HG02970 (cell line): ENCODE results near the gene TIPRL.

ENCODE experiments used
- ATAC-seq: cut with Tn5 transposase; IDR thresholded peaks from one replicate; pipeline ENCODE4 v1.9.1; 2021; ENCODE audit warnings: mild to moderate bottlenecking, moderate library complexity, moderate number of reproducible peaks; ENCODE audit not compliant: unreplicated experiment, low FRiP score

Gene TIPRL

DNA sequence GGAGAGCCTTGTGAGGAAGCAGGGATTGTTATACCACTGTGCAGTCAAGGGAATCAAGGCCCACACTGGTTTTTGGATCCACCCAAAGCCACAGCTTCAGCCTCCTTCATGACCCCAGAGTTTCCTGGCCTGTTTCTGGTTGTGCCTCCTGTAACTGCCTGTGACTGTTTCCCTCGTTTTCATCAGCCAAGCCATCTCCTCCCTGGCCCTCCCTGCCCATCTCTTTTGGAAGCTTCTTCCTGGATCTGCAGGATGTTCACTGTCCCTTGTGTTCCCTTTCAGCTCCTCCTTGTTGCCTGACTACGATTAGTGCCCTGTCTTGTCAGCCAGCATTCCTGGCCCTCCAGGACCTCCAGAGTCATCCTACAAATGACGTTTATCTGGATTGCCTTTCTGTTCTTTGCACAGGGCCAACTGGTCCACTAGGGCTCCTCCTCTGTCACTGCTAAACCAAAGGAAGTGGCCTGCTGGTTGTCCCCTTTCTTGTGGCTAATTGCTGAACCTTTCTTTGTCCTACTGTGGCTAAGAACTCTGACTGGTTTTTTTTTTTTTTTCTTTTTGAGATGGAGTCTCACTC, 65.0 kb downstream of the TIPRL start:
- no peak for ATAC-seq

DNA sequence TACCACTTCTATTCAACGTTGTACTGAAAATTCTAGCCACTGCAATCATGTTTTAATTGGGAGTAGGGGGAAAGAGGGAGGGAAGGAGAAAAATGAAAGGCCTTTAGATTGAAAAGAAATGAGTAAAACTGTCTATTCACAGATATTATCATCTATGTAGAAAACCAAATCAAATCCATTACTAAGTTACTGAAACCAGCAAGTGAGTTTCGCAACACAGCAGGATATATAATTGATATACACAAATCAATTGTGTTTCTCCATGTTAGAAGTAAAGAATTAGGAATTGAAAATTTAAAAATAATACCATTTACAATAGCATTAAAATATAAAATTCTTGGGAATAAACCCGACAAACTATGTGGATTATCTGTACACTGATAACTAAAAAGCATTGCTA, 66.3 kb downstream of the TIPRL start:
- ATAC-seq, result no peak

DNA sequence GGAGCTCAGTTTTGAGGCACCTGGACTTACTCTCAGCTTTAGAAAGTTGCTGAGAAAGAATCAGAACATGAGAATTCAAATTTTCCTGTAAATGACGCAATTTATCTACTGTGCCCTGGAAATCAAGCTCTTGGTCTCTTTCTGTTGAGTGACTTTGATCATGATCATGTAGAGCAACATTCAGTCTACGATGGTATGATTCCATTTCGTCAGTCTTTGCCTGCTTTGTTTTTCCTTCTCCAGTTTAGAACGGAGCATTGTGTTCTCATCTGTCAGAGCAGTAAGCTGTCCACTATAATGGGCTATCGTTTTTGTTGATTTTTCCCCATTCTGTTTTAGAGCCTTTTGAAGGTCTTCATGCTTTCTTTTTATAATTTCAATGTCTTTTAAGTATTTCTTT, 67.7 kb downstream of the TIPRL start:
- ATAC-seq, result no peak
